Loucy (cell line): Measurements from ENCODE around the gene LHCGR.

Source experiments
- EZH2phosphoT487 ChIP-seq: fragments of 200-600 bp; IDR thresholded peaks from 2 replicates; pipeline ENCODE4 v1.6.1; 2018; ENCODE audit warnings: antibody characterized with exemption, mild to moderate bottlenecking, moderate library complexity, borderline replicate concordance
- TF ChIP-seq, protein P1 (sequence below): fragments of 200-600 bp; sonication (generic); conservative IDR thresholded peaks from 2 replicates; pipeline ENCODE4 v1.5.1; 2014; ENCODE audit warnings: mild to moderate bottlenecking, antibody characterized with exemption, low read length

DNA sequence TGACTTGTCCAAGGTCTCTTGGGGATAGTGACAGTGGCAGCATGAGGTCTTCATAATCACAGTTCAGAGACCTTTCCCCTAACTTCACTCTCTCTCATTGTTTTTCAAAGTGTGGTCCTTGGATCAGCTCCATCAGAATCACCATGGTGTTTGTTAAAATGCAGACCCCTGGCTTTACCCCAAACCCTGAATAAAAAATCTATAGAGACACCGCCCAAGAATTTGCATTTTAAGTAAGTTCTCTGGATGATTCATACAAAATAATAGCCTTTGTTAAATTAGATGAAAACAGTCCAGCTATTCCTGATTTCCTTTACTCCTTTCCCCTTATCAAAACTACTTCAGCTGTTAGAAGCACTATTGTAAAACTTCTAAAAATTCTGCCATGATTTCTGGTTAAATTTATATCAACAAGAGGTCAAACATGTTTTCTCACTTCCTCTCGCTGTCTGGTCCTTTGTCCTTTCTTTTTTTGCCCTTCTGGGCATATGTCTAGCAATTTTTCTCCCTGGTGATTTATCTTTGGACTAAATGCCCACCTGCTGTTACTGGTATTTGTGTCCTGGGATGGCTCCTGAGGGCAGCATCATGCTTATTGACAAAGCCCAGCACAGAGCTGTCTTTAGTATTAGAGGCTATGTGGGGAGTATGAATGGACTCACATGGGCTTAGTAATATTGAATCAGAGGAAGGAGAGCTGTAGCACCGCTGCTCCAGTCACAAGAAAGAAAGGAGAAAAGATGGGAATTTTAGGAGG is 63.4 kb downstream of the LHCGR start:
- TF ChIP-seq, protein P1, sequence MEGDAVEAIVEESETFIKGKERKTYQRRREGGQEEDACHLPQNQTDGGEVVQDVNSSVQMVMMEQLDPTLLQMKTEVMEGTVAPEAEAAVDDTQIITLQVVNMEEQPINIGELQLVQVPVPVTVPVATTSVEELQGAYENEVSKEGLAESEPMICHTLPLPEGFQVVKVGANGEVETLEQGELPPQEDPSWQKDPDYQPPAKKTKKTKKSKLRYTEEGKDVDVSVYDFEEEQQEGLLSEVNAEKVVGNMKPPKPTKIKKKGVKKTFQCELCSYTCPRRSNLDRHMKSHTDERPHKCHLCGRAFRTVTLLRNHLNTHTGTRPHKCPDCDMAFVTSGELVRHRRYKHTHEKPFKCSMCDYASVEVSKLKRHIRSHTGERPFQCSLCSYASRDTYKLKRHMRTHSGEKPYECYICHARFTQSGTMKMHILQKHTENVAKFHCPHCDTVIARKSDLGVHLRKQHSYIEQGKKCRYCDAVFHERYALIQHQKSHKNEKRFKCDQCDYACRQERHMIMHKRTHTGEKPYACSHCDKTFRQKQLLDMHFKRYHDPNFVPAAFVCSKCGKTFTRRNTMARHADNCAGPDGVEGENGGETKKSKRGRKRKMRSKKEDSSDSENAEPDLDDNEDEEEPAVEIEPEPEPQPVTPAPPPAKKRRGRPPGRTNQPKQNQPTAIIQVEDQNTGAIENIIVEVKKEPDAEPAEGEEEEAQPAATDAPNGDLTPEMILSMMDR = no peak
- TF ChIP-seq EZH2phosphoT487 = no peak
